Astrocyte of the cerebellum (primary cell): ENCODE data around the gene B3GNT7.
A peak's percentile ranks its signal among the peaks of the same experiment; 100 is the strongest.
"Not testable (repeated sequence)": the region's sequence is repeated elsewhere in the genome, so short reads cannot be mapped to it uniquely, and the experiment has no call there.

Experiments used
- DNase-seq: peaks from one replicate; pipeline ENCODE4 v3.0.0-alpha.2; 2011; ENCODE audit warnings: low read depth
- H3K4me3 ChIP-seq: 2 replicates; pipeline ENCODE4 v1.5.1; 2011; ENCODE audit warnings: mild to moderate bottlenecking, low read depth, low read length, moderate library complexity
- in situ Hi-C: cut with HindIII; loops from 2 replicates; pipeline ENCODE4 v1.10.0; 2017; ENCODE audit warnings: low sequenced_read_pairs
- TF ChIP-seq, protein P1 (sequence below): IDR thresholded peaks from 2 replicates; pipeline ENCODE4 v1.5.1; 2012; ENCODE audit warnings: low read length, low read depth, moderate library complexity, mild to moderate bottlenecking; ENCODE audit errors: missing control alignments

Gene B3GNT7

GRCh38 chr2:231399853-231400680 lies 4.6 kb downstream of the B3GNT7 start:
- in situ Hi-C loops, result no loop called here
- no peak for DNase-seq
- TF ChIP-seq, protein P1, sequence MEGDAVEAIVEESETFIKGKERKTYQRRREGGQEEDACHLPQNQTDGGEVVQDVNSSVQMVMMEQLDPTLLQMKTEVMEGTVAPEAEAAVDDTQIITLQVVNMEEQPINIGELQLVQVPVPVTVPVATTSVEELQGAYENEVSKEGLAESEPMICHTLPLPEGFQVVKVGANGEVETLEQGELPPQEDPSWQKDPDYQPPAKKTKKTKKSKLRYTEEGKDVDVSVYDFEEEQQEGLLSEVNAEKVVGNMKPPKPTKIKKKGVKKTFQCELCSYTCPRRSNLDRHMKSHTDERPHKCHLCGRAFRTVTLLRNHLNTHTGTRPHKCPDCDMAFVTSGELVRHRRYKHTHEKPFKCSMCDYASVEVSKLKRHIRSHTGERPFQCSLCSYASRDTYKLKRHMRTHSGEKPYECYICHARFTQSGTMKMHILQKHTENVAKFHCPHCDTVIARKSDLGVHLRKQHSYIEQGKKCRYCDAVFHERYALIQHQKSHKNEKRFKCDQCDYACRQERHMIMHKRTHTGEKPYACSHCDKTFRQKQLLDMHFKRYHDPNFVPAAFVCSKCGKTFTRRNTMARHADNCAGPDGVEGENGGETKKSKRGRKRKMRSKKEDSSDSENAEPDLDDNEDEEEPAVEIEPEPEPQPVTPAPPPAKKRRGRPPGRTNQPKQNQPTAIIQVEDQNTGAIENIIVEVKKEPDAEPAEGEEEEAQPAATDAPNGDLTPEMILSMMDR, result no peak
- H3K4me3 ChIP-seq, result no peak overlapping the region

- H3K4me3 ChIP-seq, DNase-seq, in situ Hi-C loops: not testable (repeated sequence)
Measured at GRCh38 chr2:231400681-231401080, 5.2 kb downstream of the B3GNT7 start.

DNA sequence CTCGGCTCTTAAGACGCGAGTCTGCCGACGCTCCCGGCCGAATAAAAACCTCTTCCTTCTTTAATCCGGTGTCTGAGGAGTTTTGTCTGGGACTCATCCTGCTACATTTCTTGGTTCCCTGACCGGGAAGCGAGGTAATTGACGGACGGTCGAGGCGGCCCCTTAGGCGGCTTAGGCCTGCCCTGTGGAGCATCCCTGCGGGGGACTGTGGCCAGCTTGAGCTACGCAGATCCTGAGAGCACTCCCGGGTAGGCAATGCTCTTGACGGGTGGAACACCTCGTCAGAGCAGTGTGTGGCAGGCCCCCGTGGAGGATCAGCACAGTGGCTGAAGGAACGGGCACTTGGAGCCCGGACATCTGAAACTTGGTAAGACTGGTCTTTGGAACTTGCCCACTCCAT lies 5.6 kb downstream of the B3GNT7 start:
- in situ Hi-C loops, DNase-seq, H3K4me3 ChIP-seq: not testable (repeated sequence)

- DNase-seq, H3K4me3 ChIP-seq, in situ Hi-C loops: not testable (repeated sequence)
Measured at GRCh38 chr2:231403421-231404182, 8.1 kb downstream of the B3GNT7 start.

DNA sequence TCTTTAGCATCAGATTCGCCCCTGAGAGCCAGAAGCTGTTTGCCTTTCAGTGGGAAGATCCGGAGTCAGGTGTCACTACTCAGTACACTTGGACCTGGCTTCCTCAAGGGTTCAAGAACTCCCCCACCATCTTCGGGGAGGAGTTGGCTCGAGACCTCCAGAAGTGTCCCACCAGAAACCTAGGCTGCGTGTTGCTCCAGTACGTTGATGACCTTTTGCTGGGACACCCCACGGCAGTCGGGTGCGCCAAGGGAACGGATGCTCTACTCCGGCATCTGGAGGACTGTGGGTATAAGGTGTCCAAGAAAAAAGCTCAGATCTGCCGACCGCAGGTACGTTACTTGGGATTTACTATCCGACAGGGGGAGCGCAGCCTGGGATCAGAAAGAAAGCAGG lies 8.7 kb downstream of the B3GNT7 start:
- DNase-seq, H3K4me3 ChIP-seq, in situ Hi-C loops: not testable (repeated sequence)

DNA sequence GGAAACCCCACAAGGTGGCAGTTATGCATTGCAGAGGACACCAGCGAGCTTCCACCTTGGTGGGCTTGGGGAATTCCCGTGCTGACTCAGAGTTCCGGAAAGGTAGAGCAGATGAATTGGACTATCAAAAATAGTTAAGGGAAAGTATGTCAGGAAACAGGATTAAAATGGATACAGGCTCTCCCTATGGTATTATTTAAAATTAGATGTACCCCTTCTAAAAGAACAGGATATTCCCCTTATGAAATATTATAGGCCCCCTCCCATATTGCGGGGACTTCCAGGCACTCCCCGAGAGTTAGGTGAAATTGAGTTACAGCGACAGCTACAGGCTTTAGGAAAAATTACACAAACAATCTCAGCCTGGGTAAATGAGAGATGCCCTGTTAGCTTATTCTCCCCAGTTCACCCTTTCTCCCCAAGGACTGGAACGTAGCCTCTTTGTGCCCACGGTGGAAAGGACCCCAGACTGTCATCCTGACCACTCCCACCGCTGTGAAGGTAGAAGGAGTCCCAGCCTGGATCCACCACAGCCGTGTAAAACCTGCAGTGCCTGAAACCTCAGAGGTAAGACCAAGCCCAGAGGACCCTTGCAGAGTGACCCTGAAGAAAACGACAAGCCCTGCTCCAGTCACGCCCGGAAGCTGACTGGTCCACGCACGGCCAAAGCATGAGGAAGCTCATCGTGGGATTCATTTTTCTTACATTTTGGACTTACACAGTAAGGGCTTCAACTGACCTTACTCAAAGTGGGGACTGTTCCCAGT lies 10.3 kb downstream of the B3GNT7 start:
- TF ChIP-seq, protein P1, result peak; percentile 40
- DNase-seq, in situ Hi-C loops, H3K4me3 ChIP-seq: not testable (repeated sequence)

DNA sequence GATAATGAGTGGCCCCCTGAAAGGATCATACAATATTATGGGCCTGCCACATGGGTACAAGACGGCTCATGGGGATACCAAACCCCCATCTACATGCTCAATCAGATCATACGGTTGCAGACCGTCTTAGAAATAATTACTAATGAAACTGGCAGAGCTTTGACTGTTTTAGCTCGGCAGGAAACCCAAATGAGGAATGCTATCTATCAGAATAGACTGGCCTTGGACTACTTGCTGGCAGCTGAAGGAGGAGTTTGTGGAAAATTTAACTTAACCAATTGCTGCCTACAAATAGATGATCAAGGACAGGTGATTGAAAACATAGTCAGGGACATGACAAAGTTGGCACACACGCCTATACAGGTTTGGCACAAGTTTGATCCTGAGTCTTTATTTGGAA lies 12.2 kb downstream of the B3GNT7 start:
- in situ Hi-C loops, DNase-seq, H3K4me3 ChIP-seq: not testable (repeated sequence)

- in situ Hi-C loops, H3K4me3 ChIP-seq, DNase-seq: not testable (repeated sequence)
Measured at GRCh38 chr2:231408304-231408703, 12.8 kb downstream of the B3GNT7 start.

DNA sequence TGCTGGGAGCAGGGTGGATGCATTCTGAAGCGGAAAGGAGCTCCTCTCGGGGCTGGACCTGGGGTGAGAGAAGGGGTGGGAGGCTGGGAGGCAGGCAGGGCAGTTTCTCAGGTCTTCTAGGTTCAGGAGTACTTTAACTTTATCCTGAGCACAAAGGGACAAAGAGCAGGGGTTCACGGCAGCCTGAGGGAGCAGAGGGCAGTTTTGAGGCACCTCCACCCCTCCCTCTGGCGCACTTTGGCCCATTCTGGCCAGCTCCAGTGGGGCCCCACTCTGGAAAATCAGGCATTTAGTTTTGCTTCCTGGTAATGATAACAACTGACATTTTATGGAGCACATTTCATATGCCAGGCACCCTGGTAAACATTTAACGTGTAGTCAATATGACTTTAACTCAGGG lies 14.3 kb downstream of the B3GNT7 start:
- in situ Hi-C loops, result loop anchor here (5.0 to 10.0 kb wide), 2 partner anchors 87 to 305 kb away; no protein-coding TSS in a partner anchor
- H3K4me3 ChIP-seq, result no peak overlapping the region
- TF ChIP-seq, protein P1, result no peak
- DNase-seq, result no peak
